ENCODE results near the gene MROH8. TPM values are rescaled to one million over a fixed set of nuclear protein-coding genes. Genes with fewer than 3 reads are reported as not detected.

Gene MROH8
- polyA plus RNA-seq: 3.8 TPM in 2 replicates

DNA sequence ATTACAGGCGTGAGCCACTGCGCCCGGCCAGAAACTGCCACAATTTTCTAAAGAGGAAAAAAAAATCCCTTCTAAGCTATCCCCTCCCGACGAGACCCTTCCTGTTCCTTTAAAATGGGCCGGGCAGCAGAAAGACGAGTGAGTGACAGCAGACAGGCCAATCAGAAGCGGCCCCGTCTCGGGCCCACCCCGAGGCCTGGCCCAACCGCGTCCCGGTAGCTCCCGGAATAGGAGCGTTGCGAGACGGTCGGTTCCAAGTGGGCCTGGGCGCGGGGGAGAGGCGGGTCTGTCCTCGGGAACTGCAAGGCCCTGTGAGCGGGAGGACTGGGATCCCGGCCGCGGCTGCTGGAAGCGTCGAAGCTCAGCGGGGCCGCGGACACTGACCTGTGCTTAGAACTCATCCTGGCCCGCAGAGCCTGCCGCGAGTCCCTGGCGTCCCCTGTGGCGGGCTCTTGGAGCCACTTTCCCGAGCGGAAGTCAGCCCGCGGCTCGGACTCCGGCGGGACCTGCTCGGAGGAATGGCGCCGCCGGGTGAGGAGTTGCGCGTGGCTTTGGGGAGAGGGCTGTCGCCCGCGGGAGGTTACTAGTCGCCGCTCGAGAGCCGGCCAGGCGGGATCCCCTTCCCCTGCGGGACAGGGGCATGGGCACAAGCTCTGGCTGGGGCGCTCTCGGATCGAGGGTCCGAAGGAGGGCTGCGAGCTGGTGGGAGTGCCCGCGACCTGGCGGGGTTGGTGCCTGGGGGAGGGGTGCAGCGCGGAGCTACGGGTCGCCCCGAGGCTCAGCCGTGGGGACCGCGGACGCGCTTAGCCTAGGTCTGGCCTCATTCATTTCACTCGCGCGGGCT, at the start of gene MROH8, which contains the start of gene RPN2:
Gene MROH8 (minus strand): TSS at position 710 of the 844 bp plus-strand sequence.
Gene RPN2 (plus strand): TSS at position 492 of the 844 bp plus-strand sequence. CDS start 27 bp downstream, at position 519.

DNA sequence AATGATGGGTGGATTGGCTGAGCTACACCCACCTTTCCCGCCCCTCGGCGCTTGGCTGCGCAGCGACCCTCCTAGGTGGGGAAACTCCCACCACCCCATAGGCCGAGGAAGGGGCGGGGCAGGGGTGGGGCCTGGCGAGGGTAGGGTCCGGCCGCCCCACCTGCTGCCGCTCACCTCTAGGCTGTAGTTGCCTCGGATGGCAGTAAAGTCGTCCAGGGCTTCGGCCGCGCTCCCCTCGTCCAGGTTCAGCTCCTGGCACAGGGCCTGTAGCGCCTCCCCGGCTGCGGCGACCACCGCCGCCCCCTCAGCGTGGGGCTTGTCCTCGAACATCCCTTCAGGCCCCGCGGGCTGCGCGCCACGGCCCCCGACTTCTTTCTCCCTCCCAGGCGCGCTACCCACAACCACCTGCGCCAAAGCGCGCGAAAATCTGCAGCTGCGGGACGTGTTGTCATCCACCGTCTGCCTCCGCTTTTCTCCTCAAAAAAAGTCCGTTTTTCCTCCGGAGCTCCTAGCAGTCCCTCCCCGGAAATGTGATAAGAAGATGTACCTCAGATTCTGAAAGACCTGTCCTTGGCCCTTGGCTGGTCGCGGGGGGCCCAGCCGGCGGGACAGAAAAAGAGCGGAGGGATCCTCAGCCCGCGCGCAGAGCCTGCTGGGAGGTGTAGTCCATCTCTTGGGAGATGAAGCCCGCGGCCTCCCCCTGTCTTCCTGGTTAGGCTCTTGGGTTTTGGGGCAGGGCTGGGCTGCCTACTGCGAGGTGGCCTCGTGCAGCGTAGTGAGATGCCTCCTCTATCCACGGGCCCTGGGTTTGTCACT, 83.5 kb downstream of the MROH8 start, which contains the start of gene RBL1:
Gene RBL1 (minus strand): TSS at position 399 of the 816 bp plus-strand sequence. CDS start 69 bp downstream, at position 330.

Other genes starting within 250 kb of the MROH8 start
- gene SAMHD1, start 227.8 kb downstream of the MROH8 start, polyA plus RNA-seq: 9.6 and 17.9 TPM in 2 replicates
- 0.08 and 0.17 TPM in 2 replicates for gene RBL1, start 83.6 kb downstream of the MROH8 start, polyA plus RNA-seq
- gene RPN2, start 218 bp downstream of the MROH8 start, polyA plus RNA-seq: 148 and 159 TPM in 2 replicates
- not detected in 2 replicates for gene GHRH, start 82.3 kb upstream of the MROH8 start, polyA plus RNA-seq
- gene MANBAL, start 110.1 kb upstream of the MROH8 start, polyA plus RNA-seq: 44.9 and 45.9 TPM in 2 replicates
- gene SRC, start 166.6 kb upstream of the MROH8 start, polyA plus RNA-seq: 0.05 and 0.95 TPM in 2 replicates

Data from Purkinje cell (primary cell).